ENCODE results near the gene ATF7.

Gene ATF7

DNA sequence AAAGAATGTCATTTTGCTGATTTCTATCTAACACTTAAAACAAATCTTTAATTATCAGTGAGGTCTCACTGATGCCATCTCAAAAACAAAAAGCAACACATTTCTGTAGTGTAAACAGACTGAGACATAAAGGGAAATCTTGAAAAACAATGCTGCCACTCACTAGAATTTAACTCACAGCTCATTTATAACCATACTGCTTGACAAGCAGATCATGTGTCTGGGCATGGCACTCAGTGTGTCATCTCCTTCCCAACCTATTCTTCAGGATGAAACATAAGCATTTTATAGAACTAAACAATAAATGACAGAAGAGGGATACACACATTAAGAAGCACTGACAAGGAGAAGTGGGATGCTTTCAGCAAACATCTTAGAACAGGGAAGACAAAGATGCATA is 22.4 kb downstream of the ATF7 start:
- H3K27me3 ChIP-seq (ENCODE audit: control insufficient read depth, low read length) = no peaks in the 10 kb centered on the region
- H3K9me2 ChIP-seq (replicated peaks; ENCODE audit: control insufficient read depth, low read length) = no peaks in the 10 kb centered on the region
- peaks cover 20% of the 10 kb centered on the region for H3K79me2 ChIP-seq (ENCODE audit: control insufficient read depth, low read length)
- H3K4me1 ChIP-seq (ENCODE audit: control insufficient read depth, low read length) = peaks cover 56% of the 10 kb centered on the region
- H4K20me1 ChIP-seq (ENCODE audit: control insufficient read depth, insufficient read depth, low read depth, low read length) = no peaks in the 10 kb centered on the region
- no peaks in the 10 kb centered on the region for H3K9me3 ChIP-seq (ENCODE audit: control insufficient read depth, insufficient read depth, low read length)
- peak overlapping the region; percentile 94; the same call in 1 of the 2 replicates for H3K4me2 ChIP-seq (ENCODE audit: low read length)
- peaks cover 32% of the 10 kb centered on the region for H3F3A ChIP-seq (ENCODE audit: control insufficient read depth, insufficient read depth)
- TF ChIP-seq, protein P1, sequence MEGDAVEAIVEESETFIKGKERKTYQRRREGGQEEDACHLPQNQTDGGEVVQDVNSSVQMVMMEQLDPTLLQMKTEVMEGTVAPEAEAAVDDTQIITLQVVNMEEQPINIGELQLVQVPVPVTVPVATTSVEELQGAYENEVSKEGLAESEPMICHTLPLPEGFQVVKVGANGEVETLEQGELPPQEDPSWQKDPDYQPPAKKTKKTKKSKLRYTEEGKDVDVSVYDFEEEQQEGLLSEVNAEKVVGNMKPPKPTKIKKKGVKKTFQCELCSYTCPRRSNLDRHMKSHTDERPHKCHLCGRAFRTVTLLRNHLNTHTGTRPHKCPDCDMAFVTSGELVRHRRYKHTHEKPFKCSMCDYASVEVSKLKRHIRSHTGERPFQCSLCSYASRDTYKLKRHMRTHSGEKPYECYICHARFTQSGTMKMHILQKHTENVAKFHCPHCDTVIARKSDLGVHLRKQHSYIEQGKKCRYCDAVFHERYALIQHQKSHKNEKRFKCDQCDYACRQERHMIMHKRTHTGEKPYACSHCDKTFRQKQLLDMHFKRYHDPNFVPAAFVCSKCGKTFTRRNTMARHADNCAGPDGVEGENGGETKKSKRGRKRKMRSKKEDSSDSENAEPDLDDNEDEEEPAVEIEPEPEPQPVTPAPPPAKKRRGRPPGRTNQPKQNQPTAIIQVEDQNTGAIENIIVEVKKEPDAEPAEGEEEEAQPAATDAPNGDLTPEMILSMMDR (IDR thresholded peaks at IDR 0.05; ENCODE audit: low read depth, low read length, poor library complexity, severe bottlenecking) = no peak
- no peak for TF ChIP-seq EZH2phosphoT487 (IDR thresholded peaks at IDR 0.05; ENCODE audit: borderline replicate concordance, low read length)
- H3K36me3 ChIP-seq (ENCODE audit: control insufficient read depth, low read length) = no peaks in the 10 kb centered on the region; the same call in 1 of the 2 replicates
- H3K27ac ChIP-seq (ENCODE audit: low read depth, low read length) = no peak overlapping the region
- no peak overlapping the region for H3K4me3 ChIP-seq (ENCODE audit: low read length)

DNA sequence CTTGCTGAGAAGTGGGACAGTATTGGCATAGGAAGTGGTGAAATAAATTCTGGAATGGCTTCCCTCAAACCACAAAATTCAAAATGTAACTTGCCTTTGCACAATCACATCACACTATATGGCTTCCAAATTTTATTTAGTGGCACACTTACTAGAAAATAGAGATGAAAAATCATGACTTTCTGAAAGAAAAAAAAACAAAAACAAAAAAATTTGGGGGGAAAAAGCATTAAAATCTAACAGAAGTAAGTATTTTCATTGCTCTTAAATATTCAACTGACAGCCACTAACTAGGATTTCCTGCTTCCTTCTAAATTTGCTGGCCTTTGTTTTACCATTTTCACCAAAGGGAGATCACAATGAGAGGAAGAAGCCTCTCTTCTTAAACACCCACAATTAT is 23.0 kb downstream of the ATF7 start:
- Histone ChIP-seq H3K79me2 (ENCODE audit: control insufficient read depth, low read length) (peaks cover 20% of the 10 kb centered on the region), H3K27me3 (ENCODE audit: control insufficient read depth, low read length) (no peaks in the 10 kb centered on the region)
- TF ChIP-seq, protein P1 (IDR thresholded peaks at IDR 0.05; ENCODE audit: low read depth, low read length, poor library complexity, severe bottlenecking) = no peak
- TF ChIP-seq EZH2phosphoT487 (IDR thresholded peaks at IDR 0.05; ENCODE audit: borderline replicate concordance, low read length) = no peak

DNA sequence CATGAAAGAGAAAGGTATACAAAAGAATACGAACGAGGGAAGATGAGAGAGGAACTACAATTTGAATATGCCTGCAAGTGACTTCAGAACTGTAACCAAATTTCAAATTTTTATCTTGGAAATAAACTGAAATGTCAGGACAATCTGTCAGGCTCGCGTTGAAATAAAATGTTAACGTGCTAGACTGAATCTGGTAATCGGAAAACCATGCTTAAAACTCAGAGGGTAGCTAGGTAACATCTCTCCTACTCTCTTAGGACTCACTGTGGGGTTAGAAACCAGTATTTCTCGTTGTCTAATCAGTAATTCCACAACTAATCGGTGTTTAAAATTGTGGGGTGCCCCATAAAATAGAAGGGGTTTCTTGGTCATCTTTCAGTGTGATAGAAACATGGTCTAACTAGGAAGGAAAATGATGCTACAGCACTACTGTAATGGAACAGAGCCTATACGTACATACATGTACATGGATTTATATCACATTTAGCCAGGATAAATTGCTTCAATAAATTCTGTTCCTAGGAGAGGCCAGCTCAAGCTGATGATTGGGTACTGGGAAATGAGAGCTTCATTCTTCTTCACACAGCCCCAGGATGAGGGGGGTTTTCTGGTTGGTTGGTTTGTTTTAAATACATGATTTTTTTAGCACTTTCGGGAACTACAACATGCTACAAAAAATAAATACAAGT is 23.9 kb downstream of the ATF7 start:
- Histone ChIP-seq H3K9me3 (ENCODE audit: control insufficient read depth, insufficient read depth, low read length) (no peaks in the 10 kb centered on the region), H3K9me2 (replicated peaks; ENCODE audit: control insufficient read depth, low read length) (no peaks in the 10 kb centered on the region), H3K4me3 (ENCODE audit: low read length) (peak overlapping the region; percentile 70), H3K36me3 (ENCODE audit: control insufficient read depth, low read length) (peaks cover 4% of the 10 kb centered on the region), H3K79me2 (ENCODE audit: control insufficient read depth, low read length) (peaks cover 20% of the 10 kb centered on the region), H3K4me2 (ENCODE audit: low read length) (peak overlapping the region; percentile 94), H4K20me1 (ENCODE audit: control insufficient read depth, insufficient read depth, low read depth, low read length) (no peaks in the 10 kb centered on the region), H3K4me1 (ENCODE audit: control insufficient read depth, low read length) (peaks cover 65% of the 10 kb centered on the region), H3K27me3 (ENCODE audit: control insufficient read depth, low read length) (no peaks in the 10 kb centered on the region), H3K27ac (ENCODE audit: low read depth, low read length) (peak overlapping the region; percentile 35), H3F3A (ENCODE audit: control insufficient read depth, insufficient read depth) (peaks cover 31% of the 10 kb centered on the region)
- TF ChIP-seq, protein P1 (IDR thresholded peaks at IDR 0.05; ENCODE audit: low read depth, low read length, poor library complexity, severe bottlenecking) = no peak
- no peak for TF ChIP-seq EZH2phosphoT487 (IDR thresholded peaks at IDR 0.05; ENCODE audit: borderline replicate concordance, low read length)

More for the DNA sequence above, 23.0 kb downstream of the ATF7 start:
- Histone ChIP-seq H3K4me3 (ENCODE audit: low read length) (peak overlapping the region; percentile 70), H3K4me1 (ENCODE audit: control insufficient read depth, low read length) (peaks cover 61% of the 10 kb centered on the region), H4K20me1 (ENCODE audit: control insufficient read depth, insufficient read depth, low read depth, low read length) (no peaks in the 10 kb centered on the region), H3K9me2 (replicated peaks; ENCODE audit: control insufficient read depth, low read length) (no peaks in the 10 kb centered on the region), H3K9me3 (ENCODE audit: control insufficient read depth, insufficient read depth, low read length) (no peaks in the 10 kb centered on the region), H3K4me2 (ENCODE audit: low read length) (peak overlapping the region; percentile 94), H3F3A (ENCODE audit: control insufficient read depth, insufficient read depth) (peaks cover 31% of the 10 kb centered on the region), H3K36me3 (ENCODE audit: control insufficient read depth, low read length) (no peaks in the 10 kb centered on the region; the same call in none of the 2 replicates), H3K27ac (ENCODE audit: low read depth, low read length) (no peak overlapping the region)

Data from DOHH2 (cell line).